ENCODE data around the gene FAM53B.

Gene FAM53B

DNA sequence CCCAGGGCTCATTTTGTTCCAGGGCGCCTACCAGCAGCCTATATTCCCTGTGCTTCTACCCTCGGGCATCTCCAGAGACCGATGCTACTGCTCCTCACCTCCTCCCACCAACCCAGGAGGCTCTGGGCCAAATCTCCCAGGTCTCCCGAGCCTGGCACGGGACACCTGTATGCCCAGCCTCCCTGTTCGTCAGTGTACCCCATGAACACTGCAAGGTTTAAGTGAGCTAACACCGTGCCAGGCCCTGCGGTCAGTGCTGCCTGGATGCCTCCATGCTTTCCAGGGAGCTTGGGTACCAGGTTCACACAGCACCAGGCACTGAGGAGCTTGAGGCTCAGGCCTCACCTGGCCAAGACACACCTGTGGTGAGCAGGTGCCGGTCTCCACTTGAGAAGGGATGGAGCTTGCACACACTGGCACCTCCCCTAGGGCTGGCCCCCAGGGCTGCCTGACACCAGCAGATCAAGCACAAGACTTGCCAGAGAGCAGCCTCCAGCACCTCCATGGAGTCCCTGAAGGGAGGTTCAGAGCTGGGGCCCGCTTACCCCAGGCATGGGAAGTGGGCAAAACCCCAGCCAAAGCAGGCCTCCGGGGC, 80.3 kb downstream of the FAM53B start:
- no peak for DNase-seq (ENCODE audit: low read depth)
- TF ChIP-seq, protein P1, sequence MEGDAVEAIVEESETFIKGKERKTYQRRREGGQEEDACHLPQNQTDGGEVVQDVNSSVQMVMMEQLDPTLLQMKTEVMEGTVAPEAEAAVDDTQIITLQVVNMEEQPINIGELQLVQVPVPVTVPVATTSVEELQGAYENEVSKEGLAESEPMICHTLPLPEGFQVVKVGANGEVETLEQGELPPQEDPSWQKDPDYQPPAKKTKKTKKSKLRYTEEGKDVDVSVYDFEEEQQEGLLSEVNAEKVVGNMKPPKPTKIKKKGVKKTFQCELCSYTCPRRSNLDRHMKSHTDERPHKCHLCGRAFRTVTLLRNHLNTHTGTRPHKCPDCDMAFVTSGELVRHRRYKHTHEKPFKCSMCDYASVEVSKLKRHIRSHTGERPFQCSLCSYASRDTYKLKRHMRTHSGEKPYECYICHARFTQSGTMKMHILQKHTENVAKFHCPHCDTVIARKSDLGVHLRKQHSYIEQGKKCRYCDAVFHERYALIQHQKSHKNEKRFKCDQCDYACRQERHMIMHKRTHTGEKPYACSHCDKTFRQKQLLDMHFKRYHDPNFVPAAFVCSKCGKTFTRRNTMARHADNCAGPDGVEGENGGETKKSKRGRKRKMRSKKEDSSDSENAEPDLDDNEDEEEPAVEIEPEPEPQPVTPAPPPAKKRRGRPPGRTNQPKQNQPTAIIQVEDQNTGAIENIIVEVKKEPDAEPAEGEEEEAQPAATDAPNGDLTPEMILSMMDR (IDR thresholded peaks at IDR 0.05; ENCODE audit: insufficient read depth, low read depth, low read length, missing control alignments), result no peak
- no peak overlapping the region for H3K4me3 ChIP-seq (ENCODE audit: low read length)

DNA sequence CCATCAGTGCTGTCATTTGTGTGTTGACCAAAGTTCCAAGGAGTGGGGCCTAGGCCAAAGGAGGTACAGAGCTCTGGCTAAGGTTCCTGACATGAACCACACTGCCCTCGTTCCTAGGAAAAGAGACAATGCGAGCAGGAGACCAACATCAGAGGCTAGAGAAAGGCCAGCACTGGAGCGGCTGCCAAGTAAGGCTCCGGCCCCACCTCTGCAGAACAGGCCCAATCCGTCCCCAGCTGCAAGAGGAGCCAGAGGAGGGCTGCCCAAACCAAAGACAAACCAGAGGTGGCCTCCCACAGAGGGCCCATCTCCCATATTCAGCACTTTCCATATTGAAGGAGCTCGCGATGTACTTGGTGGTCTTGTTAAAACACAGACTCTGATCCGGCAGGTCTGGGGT, 81.0 kb downstream of the FAM53B start:
- H3K4me3 ChIP-seq (ENCODE audit: low read length), result no peak overlapping the region
- DNase-seq (ENCODE audit: low read depth), result no peak
- TF ChIP-seq, protein P1 (IDR thresholded peaks at IDR 0.05; ENCODE audit: insufficient read depth, low read depth, low read length, missing control alignments), result no peak

DNA sequence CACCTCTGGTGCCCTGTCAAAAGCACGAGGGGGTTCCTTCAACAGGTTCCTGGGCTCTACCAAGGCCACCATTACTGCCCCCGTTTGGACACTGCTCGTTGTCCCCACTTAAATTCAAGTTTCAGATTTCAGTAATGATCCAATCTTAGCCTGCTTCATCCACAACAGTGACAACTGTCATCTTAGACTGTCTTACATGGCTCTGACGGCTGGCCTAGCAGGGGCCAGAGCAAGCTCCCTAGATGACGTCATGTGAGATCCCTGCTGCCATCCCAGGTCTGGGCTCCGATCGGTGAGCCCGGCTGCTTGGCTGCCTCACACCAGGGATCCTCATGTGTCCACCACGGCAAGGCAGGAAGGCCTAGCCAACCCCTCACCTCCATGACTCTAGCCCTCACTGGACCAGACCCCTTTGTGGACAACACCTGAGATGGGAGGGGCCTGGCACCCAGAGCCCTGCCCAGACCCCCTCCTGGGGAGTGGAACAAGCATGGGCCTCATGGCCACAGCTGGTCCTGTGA, 82.5 kb downstream of the FAM53B start:
- DNase-seq (ENCODE audit: low read depth), result no peak
- no peak overlapping the region for H3K4me3 ChIP-seq (ENCODE audit: low read length)
- TF ChIP-seq, protein P1 (IDR thresholded peaks at IDR 0.05; ENCODE audit: insufficient read depth, low read depth, low read length, missing control alignments), result no peak

DNA sequence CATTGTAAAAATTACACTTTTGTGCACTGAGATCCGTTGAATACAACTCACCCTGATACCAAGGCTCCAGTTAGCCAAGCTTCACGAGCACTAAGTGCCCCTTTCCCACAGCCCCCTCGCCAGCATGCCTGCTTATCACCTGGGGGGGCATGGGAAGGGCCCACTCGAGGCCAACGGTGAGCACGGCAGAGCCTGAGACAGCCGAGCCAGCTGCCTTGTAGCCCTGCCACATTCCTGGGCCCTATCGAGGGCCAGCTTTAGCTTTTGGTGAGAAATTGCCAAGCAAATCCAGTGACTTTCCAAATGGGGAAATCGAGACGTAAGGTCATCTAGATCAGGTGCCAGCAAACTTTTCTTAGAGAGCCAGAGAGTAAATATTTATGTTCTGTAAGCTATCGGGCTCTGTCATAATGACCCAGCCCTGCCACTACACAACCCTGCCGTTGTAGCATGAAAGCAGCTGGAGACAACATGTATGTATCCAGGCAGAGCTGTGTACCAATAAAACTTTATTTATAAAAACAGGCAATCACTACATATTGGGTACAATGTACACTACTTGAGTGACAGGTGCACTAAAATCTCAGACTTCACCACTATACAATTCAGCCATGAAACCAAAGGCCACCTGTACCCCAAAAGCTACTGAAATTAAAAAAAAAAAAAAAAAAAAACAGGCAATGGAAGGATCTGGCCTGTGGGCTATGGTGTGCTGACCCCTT, 83.6 kb downstream of the FAM53B start:
- TF ChIP-seq, protein P1 (IDR thresholded peaks at IDR 0.05; ENCODE audit: insufficient read depth, low read depth, low read length, missing control alignments), result no peak

DNA sequence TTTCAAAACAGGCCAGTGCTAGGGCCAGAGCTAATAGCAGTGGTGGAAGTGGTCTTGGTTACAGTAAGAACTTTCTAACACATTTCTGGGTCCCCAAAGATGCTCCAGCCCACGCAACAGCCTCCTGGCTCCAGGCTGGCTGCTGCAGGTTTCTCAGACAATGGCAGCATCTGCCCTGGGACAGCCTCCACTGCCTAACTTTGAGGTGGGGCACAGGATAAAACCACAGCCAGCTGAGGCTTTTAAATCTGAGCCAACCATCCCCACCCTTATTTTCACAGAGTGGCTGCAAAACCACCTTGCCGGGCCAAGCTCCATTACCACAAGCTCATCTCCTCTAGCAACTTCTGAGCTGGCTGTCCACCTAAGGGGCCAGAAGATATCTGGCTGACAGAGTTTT, 84.8 kb downstream of the FAM53B start:
- no peak overlapping the region for H3K4me3 ChIP-seq (ENCODE audit: low read length)
- no peak for DNase-seq (ENCODE audit: low read depth)
- TF ChIP-seq, protein P1 (IDR thresholded peaks at IDR 0.05; ENCODE audit: insufficient read depth, low read depth, low read length, missing control alignments), result no peak

More for the DNA sequence above, 83.6 kb downstream of the FAM53B start:
- DNase-seq (ENCODE audit: low read depth), result no peak
- no peak overlapping the region for H3K4me3 ChIP-seq (ENCODE audit: low read length)

GRCh38 chr10:124658591-124659242, 85.5 kb downstream of the FAM53B start:
- DNase-seq (ENCODE audit: low read depth), result no peak
- TF ChIP-seq, protein P1 (IDR thresholded peaks at IDR 0.05; ENCODE audit: insufficient read depth, low read depth, low read length, missing control alignments), result no peak
- H3K4me3 ChIP-seq (ENCODE audit: low read length), result no peak overlapping the region

All from epithelial cell of esophagus (primary cell).